Panc1 (cell line): Measurements from ENCODE around the gene ADK. TPM values are rescaled to one million over a fixed set of nuclear protein-coding genes. Genes with fewer than 3 reads are reported as not detected.

Experiments
- ATAC-seq: fragments of 200-7000 bp; cut with Tn5 transposase; 2 replicates; pipeline ENCODE4 v1.9.1; 2020; ENCODE audit warnings: mild to moderate bottlenecking, moderate library complexity
- BruUV-seq: library from RNA; stranded (reverse); fragments of 400-500 nt; replicated peaks from 2 replicates; lab custom pipeline; 2021; lab: Mats Ljungman, UMichigan
- CTCF ChIA-PET: fragments of 300-600 bp; sonication (Branson Sonifier 250); formaldehyde crosslinking; loops from one replicate; lab custom pipeline; 2022; ENCODE audit warnings: antibody characterized with exemption; lab: Charles Lee
- POLR2A ChIA-PET: fragments of 300-600 bp; sonication (Branson Sonifier 250); formaldehyde crosslinking; loops from one replicate; lab custom pipeline; 2022; ENCODE audit warnings: antibody characterized with exemption; lab: Charles Lee
- DNase-seq: peaks from one replicate; pipeline ENCODE4 v3.0.0-alpha.2; 2010; ENCODE audit warnings: low read depth, low spot score
- H3K27ac ChIP-seq: 2 replicates; pipeline ENCODE4 v1.5.1; 2011; ENCODE audit warnings: mild to moderate bottlenecking, low read length, inconsistent platforms
- H3K27me3 ChIP-seq: fragments of 200-500 bp; sonication (Bioruptor generic); 2 replicates; pipeline ENCODE4 v1.6.0; 2014; ENCODE audit warnings: low read length, inconsistent platforms; ENCODE audit not compliant: control insufficient read depth, insufficient read depth
- H3K36me3 ChIP-seq: fragments of 200-500 bp; sonication (Bioruptor generic); 2 replicates; pipeline ENCODE4 v1.5.1; 2014; ENCODE audit warnings: inconsistent platforms, mild to moderate bottlenecking, low read length, moderate library complexity; ENCODE audit not compliant: control insufficient read depth, insufficient read depth
- H3K4me1 ChIP-seq: 2 replicates; pipeline ENCODE4 v1.5.1; 2011; ENCODE audit warnings: inconsistent platforms, mild to moderate bottlenecking, low read length, moderate library complexity; ENCODE audit not compliant: control insufficient read depth, insufficient read depth
- H3K4me3 ChIP-seq, 2 experiments: 2 replicates each; pipeline ENCODE4 v1.5.1; 2011 to 2012; ENCODE audit warnings: low read depth in 2 of 2, low read length in 2 of 2, mild to moderate bottlenecking in 2 of 2, inconsistent platforms in 1 of 2, moderate library complexity in 1 of 2
- H3K9me3 ChIP-seq: fragments of 200-500 bp; sonication (Bioruptor generic); 2 replicates; pipeline ENCODE4 v1.5.1; 2014; ENCODE audit warnings: low read depth, mild to moderate bottlenecking, inconsistent platforms, low read length, moderate library complexity; ENCODE audit not compliant: control insufficient read depth, insufficient read depth
- CTCF ChIP-seq: fragments of 450-650 bp; IDR thresholded peaks from 2 replicates; pipeline ENCODE4 v1.5.1; 2017; ENCODE audit warnings: mild to moderate bottlenecking
- POLR2AphosphoS5 ChIP-seq: IDR thresholded peaks from 2 replicates; pipeline ENCODE4 v1.6.1; 2012; ENCODE audit warnings: mild to moderate bottlenecking, low read depth, low read length, moderate library complexity
- REST ChIP-seq, 2 experiments: IDR thresholded peaks; 2 replicates each; pipeline ENCODE4 v1.6.1; 2011 to 2012; ENCODE audit warnings: low read depth in 2 of 2, control low read depth in 1 of 2, low read length in 1 of 2, mild to moderate bottlenecking in 1 of 2, moderate library complexity in 1 of 2; ENCODE audit not compliant: insufficient read depth in 1 of 2
- SIN3A ChIP-seq: IDR thresholded peaks from 2 replicates; pipeline ENCODE4 v1.6.1; 2012; ENCODE audit warnings: low read depth, mild to moderate bottlenecking, low read length, moderate library complexity, borderline replicate concordance; ENCODE audit not compliant: insufficient read depth
- TCF7L2 ChIP-seq: IDR thresholded peaks from 2 replicates; pipeline ENCODE4 v1.6.1; 2011; ENCODE audit warnings: mild to moderate bottlenecking, low read depth, low read length, inconsistent platforms
- in situ Hi-C: cut with HindIII; loops from 2 replicates; pipeline ENCODE4 v1.10.0; 2016; ENCODE audit warnings: low sequenced_read_pairs, low pct_unique_long_range_greater_than_20kb
- intact Hi-C: fragments of 100-400 bp; cut with micrococcal nuclease; formaldehyde crosslinking; loops from one replicate; pipeline ENCODE4 v1.10.0; 2022; ENCODE audit not compliant: unreplicated experiment
- total RNA-seq: library from RNA; stranded (reverse); gene quantifications from one replicate; pipeline ENCODE4 v1.2.1, GENCODE V29; 2021; ENCODE audit not compliant: unreplicated experiment

Gene ADK
- total RNA-seq, 1 experiment from 2014 or later: 64.5 TPM

DNA sequence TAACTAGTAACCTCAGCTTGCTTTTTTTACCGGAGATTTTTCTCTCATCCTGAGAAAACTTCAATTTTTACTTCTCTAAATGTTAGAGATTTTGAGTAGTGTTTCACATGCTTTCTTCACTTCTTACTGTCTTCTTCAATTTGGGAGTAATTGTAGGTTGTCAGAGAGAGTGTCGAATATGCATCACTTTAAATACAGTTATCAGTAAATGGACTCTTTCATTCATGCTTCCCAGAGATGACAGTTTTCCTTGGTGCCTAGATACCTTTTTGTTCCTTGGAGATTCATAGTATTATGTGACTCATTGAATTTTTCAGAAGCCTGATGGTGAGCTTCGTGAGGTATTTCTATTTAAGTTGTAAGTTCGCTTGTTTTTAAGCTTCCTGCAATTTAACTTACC lies 169.7 kb downstream of the ADK start:
- no peak for ATAC-seq
- DNase-seq: no peak
- Histone ChIP-seq H3K4me3 (no peak overlapping the region), H3K9me3 (no peaks in the 10 kb centered on the region), H3K27me3 (no peaks in the 10 kb centered on the region), H3K27ac (no peak overlapping the region), H3K4me1 (no peaks in the 10 kb centered on the region), H3K36me3 (no peaks in the 10 kb centered on the region)
- ChIA-PET CTCF (no interaction called here), POLR2A (interaction anchor here (0.7 kb wide), 1 partner anchor 28 kb away, joined by 3 read pairs; no protein-coding TSS in a partner anchor)
- intact Hi-C loops (no loop called here), in situ Hi-C loops (no loop called here)
- no peak for TF ChIP-seq TCF7L2
- TF ChIP-seq REST (IDR thresholded peaks at IDR 0.05; ENCODE audit: insufficient read depth in 1 of 2, low read depth in 2 of 2, low read length in 1 of 2): no peak
- no peak for TF ChIP-seq SIN3A
- no peak for TF ChIP-seq POLR2AphosphoS5
- TF ChIP-seq CTCF: no peak
- no TSS peak for BruUV-seq

- DNase-seq: no peak
- no peak overlapping the region for H3K27ac ChIP-seq
- POLR2A ChIA-PET: no interaction called here
Observed at GRCh38 chr10:74322141-74322540, 171.1 kb downstream of the ADK start.

More at GRCh38 chr10:74322141-74322540, 171.1 kb downstream of the ADK start:
- BruUV-seq: no TSS peak
- H3K27me3 ChIP-seq: no peaks in the 10 kb centered on the region
- CTCF ChIA-PET: no interaction called here
- no peak overlapping the region for H3K4me3 ChIP-seq
- TF ChIP-seq POLR2AphosphoS5 (no peak), TCF7L2 (no peak), SIN3A (no peak), REST (IDR thresholded peaks at IDR 0.05; ENCODE audit: insufficient read depth in 1 of 2, low read depth in 2 of 2, low read length in 1 of 2) (no peak)
- H3K36me3 ChIP-seq: no peaks in the 10 kb centered on the region
- intact Hi-C loops: no loop called here
- H3K4me1 ChIP-seq: no peaks in the 10 kb centered on the region
- in situ Hi-C loops: no loop called here
- no peaks in the 10 kb centered on the region for H3K9me3 ChIP-seq
- no peak for ATAC-seq
